Panc1 (cell line): ENCODE data around the gene COL6A1.

Experiments used
- POLR2AphosphoS5 ChIP-seq: IDR thresholded peaks from 2 replicates; pipeline ENCODE4 v1.6.1; 2012; ENCODE audit warnings: mild to moderate bottlenecking, low read depth, low read length, moderate library complexity
- SIN3A ChIP-seq: IDR thresholded peaks from 2 replicates; pipeline ENCODE4 v1.6.1; 2012; ENCODE audit warnings: low read depth, mild to moderate bottlenecking, low read length, moderate library complexity, borderline replicate concordance; ENCODE audit not compliant: insufficient read depth
- TCF7L2 ChIP-seq: IDR thresholded peaks from 2 replicates; pipeline ENCODE4 v1.6.1; 2011; ENCODE audit warnings: mild to moderate bottlenecking, low read depth, low read length, inconsistent platforms
- TF ChIP-seq, protein P1 (sequence below): fragments of 450-650 bp; IDR thresholded peaks from 2 replicates; pipeline ENCODE4 v1.5.1; 2017; ENCODE audit warnings: mild to moderate bottlenecking
- TF ChIP-seq, protein P2 (sequence below), 2 experiments: IDR thresholded peaks; 2 replicates each; pipeline ENCODE4 v1.6.1; 2011 to 2012; ENCODE audit warnings: low read depth in 2 of 2, control low read depth in 1 of 2, low read length in 1 of 2, mild to moderate bottlenecking in 1 of 2, moderate library complexity in 1 of 2; ENCODE audit not compliant: insufficient read depth in 1 of 2

- TF ChIP-seq, protein P1, sequence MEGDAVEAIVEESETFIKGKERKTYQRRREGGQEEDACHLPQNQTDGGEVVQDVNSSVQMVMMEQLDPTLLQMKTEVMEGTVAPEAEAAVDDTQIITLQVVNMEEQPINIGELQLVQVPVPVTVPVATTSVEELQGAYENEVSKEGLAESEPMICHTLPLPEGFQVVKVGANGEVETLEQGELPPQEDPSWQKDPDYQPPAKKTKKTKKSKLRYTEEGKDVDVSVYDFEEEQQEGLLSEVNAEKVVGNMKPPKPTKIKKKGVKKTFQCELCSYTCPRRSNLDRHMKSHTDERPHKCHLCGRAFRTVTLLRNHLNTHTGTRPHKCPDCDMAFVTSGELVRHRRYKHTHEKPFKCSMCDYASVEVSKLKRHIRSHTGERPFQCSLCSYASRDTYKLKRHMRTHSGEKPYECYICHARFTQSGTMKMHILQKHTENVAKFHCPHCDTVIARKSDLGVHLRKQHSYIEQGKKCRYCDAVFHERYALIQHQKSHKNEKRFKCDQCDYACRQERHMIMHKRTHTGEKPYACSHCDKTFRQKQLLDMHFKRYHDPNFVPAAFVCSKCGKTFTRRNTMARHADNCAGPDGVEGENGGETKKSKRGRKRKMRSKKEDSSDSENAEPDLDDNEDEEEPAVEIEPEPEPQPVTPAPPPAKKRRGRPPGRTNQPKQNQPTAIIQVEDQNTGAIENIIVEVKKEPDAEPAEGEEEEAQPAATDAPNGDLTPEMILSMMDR: no peak
- TF ChIP-seq TCF7L2 (no peak), SIN3A (no peak), POLR2AphosphoS5 (no peak)
- TF ChIP-seq, protein P2, sequence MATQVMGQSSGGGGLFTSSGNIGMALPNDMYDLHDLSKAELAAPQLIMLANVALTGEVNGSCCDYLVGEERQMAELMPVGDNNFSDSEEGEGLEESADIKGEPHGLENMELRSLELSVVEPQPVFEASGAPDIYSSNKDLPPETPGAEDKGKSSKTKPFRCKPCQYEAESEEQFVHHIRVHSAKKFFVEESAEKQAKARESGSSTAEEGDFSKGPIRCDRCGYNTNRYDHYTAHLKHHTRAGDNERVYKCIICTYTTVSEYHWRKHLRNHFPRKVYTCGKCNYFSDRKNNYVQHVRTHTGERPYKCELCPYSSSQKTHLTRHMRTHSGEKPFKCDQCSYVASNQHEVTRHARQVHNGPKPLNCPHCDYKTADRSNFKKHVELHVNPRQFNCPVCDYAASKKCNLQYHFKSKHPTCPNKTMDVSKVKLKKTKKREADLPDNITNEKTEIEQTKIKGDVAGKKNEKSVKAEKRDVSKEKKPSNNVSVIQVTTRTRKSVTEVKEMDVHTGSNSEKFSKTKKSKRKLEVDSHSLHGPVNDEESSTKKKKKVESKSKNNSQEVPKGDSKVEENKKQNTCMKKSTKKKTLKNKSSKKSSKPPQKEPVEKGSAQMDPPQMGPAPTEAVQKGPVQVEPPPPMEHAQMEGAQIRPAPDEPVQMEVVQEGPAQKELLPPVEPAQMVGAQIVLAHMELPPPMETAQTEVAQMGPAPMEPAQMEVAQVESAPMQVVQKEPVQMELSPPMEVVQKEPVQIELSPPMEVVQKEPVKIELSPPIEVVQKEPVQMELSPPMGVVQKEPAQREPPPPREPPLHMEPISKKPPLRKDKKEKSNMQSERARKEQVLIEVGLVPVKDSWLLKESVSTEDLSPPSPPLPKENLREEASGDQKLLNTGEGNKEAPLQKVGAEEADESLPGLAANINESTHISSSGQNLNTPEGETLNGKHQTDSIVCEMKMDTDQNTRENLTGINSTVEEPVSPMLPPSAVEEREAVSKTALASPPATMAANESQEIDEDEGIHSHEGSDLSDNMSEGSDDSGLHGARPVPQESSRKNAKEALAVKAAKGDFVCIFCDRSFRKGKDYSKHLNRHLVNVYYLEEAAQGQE (IDR thresholded peaks at IDR 0.05; ENCODE audit: insufficient read depth in 1 of 2, low read depth in 2 of 2, low read length in 1 of 2): no peak
Measured at GRCh38 chr21:45979651-45980050, 1.9 kb upstream of the COL6A1 start.
